Amniotic epithelial cell (primary cell): ENCODE data around the gene BARHL2.

Experiments
- DNase-seq: peaks from one replicate; pipeline ENCODE4 v3.0.0-alpha.2; 2010; ENCODE audit warnings: low read depth

The BARHL2 gene

GRCh38 chr1:90724926-90725656 lies 8.0 kb upstream of the BARHL2 start:
- no peak for DNase-seq

DNA sequence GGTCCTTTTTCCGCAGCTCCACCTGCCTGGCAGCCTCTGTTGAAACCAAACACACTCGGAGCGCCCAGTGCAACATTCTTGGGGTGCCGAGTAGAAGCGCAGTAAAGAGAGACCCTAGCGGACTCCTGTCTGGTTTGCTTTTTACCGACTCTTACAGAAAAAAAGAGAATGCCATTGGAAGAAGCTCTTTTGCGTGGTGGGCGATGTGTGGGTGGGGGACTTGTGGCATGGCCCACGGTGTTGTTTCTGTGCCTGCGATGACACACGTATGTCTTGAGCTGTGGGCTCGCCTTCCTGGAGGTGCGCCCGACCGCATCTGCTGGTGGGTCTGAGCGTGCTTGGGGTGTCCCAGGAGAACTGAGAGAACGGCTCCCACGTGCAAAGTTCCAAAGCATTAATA lies 7.3 kb upstream of the BARHL2 start:
- DNase-seq = no peak

DNA sequence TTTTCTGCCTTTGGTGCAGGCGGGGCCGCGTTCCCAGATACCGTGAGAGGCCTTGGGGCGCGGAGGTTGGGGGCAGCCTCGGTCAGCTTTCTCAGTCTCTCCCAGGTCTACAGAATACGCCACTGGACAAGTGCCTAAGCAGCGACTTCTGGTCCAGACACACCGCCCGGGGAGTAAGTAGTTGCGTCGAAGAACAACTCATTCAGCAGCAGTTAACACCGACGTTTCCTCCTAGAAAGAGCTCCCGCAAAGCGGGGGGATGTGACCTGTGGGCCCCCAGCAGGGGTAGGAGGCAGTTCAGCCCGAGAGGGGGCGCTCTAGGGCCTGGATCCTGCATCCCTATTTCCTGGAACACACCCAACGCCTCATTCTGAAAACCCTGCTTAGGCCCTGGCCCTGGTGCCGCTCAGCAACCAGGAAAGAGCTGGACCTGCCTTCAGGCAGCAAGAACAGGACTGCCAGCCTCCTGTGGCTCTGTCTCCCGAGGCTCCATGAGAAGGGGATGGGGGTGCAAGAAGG lies 6.5 kb upstream of the BARHL2 start:
- no peak for DNase-seq

DNA sequence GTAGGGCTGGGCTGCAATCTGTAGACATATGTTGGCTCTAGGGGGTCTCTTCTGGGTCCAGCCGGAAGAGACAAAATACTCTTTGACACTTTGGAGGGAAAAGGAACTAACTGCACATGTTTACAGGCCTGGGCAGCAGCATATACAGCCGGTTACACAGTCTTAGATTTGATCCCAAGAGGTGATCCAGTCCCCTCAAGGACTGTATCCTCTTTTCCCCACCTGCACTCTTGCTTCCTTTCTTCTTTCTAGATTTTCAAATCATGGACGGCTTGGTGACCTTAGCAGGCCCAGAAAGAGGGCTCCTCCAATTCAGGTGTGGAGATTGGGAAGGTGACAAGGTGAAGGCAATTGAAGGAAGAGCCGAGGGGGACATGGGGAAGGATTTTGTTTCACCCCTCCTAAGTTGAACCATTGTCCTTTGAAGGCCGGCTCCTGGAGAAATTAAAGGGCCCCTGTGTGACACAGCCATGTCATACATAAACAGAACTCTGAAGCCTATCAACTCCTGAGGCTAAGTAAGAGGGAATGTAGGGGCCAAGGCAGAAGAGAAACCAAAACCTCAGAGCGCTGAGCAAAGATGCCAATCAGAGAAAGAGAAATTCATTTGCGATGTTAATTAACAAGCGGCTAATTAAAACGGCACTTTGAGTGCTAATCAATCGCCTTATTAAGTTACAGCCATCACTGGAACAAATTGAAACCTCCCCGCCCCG lies 5.9 kb upstream of the BARHL2 start:
- no peak for DNase-seq

- peak; percentile 45 for DNase-seq
Observed at GRCh38 chr1:90721210-90722194, 4.4 kb upstream of the BARHL2 start.

GRCh38 chr1:90720145-90720636 lies 3.1 kb upstream of the BARHL2 start:
- no peak for DNase-seq

DNA sequence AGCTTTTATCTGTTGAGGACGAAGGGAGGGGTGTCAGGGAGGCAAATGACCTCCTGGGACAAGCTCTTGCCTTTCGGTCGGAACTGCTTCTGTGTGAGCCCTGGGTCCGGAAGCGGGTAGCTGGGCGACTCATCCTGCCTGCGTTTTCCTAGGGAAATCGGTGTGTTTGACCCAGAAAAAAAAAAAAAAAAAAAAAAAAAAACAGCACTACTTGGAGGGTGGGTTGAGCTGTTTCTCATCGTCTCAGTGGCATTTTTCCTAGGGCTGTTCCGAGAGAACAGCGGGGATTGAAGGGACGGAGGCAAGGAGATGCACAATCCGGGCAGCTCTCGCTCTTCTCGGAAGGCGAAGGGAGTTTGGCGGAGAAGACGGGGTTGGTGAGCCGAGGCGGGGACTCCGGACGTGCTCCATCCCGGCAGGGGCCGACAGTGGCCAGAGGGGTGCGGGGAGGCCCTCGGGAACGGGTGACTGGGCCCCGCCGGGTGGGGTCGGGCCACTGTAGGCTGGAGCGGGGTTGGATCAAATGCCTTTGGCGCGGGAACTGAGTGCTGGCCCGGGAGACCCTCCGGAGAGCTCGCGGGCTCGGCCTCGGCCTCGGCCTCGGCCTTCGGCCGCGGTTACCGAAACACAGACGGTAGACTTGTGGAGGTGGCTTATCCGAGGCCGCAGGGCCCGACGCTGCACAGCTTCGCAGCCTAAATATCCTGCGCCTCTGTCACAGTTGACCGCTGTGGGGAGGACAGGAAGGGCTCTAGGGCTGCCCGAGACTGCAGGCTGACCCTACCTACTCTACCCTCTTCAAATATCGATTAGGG lies 2.4 kb upstream of the BARHL2 start:
- no peak for DNase-seq

GRCh38 chr1:90718411-90719329 lies 1.6 kb upstream of the BARHL2 start:
- no peak for DNase-seq

DNA sequence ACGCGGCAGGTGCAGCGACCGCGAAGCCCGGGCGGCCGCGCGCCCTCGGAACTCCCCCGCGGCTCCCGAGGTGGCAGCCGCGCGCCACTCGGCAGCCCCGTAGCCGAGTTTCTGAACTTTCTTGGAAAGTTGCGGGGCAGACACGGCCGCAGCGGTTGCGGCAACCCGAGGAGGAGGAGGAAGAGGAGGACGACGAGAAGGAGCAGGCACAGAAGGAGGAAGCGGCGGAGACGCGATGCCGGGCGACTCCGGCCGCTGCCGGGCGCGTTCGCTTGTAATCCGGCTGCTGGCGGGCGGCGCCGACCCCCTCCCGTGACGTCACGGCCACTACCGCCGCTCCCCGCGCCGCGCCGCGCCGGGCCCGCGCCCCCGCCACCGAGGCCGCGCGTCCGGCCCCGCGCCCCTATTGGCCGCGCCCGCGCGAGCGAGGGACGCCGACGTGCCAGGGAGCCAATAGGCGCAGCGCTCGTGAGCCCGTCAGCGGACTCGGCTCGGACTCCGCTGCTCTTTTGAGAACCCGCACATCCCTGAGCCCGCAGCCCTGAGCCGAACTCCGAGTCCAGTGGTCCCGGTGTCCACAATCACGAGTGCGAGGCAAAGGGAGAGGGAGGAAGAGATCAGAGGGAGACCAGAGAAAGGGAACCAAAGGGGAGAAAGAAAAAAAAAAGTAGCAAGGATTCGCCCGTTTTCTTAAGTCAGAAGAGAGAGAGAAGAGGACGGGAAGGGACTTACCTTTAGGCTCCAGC lies 736 bp upstream of the BARHL2 start:
- no peak for DNase-seq

GRCh38 chr1:90717356-90717664 lies 208 bp upstream of the BARHL2 start:
- DNase-seq = no peak

GRCh38 chr1:90716243-90716551 lies 905 bp downstream of the BARHL2 start:
- no peak for DNase-seq

DNA sequence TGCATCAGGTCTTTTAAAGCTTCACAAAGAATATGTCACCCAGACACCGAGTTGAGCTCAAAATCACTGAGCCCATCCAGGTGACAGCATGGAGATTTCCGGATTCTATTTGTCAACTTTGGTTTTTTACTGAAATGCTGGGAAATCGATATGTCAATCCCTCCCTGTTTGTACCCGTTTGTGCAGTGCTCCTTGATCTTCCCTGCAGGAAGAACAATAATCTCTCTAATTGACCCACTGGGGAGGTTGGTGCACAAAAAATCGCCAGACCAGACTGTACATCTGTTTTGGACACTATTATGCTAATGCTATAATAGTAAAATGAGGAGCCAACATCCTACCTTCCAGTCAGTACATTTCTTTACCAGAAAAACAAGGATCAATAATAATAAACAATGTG lies 1.8 kb downstream of the BARHL2 start:
- no peak for DNase-seq

- DNase-seq = no peak
Observed at GRCh38 chr1:90714521-90714951, 2.6 kb downstream of the BARHL2 start.

GRCh38 chr1:90713741-90714509 lies 3.2 kb downstream of the BARHL2 start:
- DNase-seq = no peak

DNA sequence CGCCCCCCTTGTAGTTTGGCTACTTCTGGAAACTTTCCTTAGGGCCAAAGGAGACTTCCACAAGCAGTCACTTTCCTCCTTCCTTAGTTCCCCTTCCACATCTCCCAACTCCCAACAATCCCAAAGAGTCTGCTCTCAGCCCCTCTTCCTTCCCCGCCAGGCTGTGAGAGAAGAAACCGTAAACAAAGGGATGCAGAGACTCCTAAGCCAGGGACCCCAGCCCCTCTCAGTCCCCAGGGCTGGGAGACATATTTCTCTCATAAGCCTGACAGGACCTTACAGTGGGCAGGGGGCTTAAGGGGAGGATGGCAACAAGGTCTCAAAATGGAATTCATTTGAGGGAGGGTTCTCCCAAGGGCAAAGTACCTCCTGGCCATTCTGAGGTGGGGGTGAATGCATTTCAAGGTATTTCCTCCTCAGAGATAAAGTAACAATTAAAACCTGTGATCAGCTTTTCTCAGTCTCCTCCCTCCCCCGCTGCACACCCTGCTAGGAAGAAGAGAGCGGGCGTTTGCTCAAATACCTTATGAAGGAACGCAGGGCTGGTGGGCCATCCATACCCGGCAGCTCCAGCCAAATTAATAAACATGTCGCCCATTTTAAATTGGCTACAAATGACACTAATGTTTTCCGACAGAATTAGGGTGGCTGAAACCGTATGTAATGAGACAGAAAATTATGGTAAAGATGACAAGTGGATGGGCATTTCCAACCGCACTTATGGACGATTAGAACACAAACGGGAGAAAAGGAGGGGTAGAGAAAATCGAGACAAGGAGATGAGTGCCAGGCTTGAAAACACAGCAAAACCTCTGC lies 4.0 kb downstream of the BARHL2 start:
- no peak for DNase-seq

GRCh38 chr1:90712153-90712856 lies 4.8 kb downstream of the BARHL2 start:
- DNase-seq = no peak

DNA sequence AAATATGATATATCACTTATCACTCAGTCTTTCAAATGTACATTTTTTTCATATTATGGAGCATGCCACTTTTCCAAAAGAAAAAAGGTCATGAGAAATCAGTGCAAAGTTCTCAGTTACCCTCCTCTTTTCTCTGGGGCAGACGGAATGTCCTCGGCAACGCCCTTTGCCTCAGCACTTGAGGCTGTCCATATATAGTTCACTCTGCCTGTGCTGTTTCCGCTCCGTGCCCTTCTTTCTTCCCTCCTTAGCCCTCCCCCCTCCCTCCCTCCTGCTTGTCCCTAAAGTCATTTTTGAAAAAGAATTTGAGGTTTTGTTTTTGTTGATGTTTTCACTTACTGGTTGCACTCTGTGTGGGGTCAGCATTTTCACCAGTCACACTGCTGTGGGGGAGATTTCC lies 5.4 kb downstream of the BARHL2 start:
- DNase-seq = no peak
